ENCODE results near the gene SFXN3.

Gene SFXN3

DNA sequence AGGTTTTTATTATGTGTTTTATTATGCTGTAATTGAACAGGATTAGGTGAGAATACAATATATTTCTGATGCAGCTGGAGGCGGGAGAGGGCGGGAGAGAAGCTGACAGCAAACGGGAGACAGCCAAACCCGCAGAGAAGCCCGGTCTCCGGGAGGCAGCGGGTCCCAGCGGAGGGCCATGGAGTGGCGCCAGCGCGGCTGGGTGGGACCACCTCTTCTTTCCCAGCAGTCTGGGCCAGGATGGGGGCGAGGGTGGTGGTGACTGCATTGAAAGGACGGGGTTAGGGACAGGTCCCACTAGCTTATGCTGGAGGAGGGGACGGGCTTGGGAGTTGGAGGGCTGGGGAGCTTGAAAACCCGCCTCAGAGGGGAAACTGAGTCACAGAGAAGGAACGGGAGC is 16.2 kb downstream of the SFXN3 start:
- no peaks in the 10 kb centered on the region for H3K27me3 ChIP-seq (ENCODE audit: control insufficient read depth, insufficient read depth, low read length)
- H3K27ac ChIP-seq = no peak overlapping the region
- TF ChIP-seq CTCF (IDR thresholded peaks at IDR 0.05) = no peak
- no peak overlapping the region for H3K9ac ChIP-seq
- H2AFZ ChIP-seq = no peak overlapping the region
- H3K4me1 ChIP-seq = peaks cover 6% of the 10 kb centered on the region
- H3K4me2 ChIP-seq (ENCODE audit: low read length) = no peak overlapping the region
- no peaks in the 10 kb centered on the region for H3K79me2 ChIP-seq
- H3K36me3 ChIP-seq (ENCODE audit: control insufficient read depth, insufficient read depth, low read length) = no peaks in the 10 kb centered on the region
- H3K9me3 ChIP-seq (ENCODE audit: control insufficient read depth, low read length) = no peaks in the 10 kb centered on the region
- H3K4me3 ChIP-seq (ENCODE audit: low read depth, low read length) = no peak overlapping the region

- TF ChIP-seq CTCF (IDR thresholded peaks at IDR 0.05) = no peak
- H3K4me3 ChIP-seq (ENCODE audit: low read depth, low read length) = no peak overlapping the region
- no peaks in the 10 kb centered on the region for H3K27me3 ChIP-seq (ENCODE audit: control insufficient read depth, insufficient read depth, low read length)
- no peaks in the 10 kb centered on the region for H3K36me3 ChIP-seq (ENCODE audit: control insufficient read depth, insufficient read depth, low read length)
- H3K9me3 ChIP-seq (ENCODE audit: control insufficient read depth, low read length) = no peaks in the 10 kb centered on the region
- peaks cover 4% of the 10 kb centered on the region for H3K4me1 ChIP-seq
- no peaks in the 10 kb centered on the region for H3K79me2 ChIP-seq
- H3K4me2 ChIP-seq (ENCODE audit: low read length) = no peak overlapping the region
- peak overlapping the region; percentile 13 for H2AFZ ChIP-seq
- no peak overlapping the region for H3K27ac ChIP-seq
- no peak overlapping the region for H3K9ac ChIP-seq
Observed at GRCh38 chr10:101047961-101048892, 17.2 kb downstream of the SFXN3 start.

DNA sequence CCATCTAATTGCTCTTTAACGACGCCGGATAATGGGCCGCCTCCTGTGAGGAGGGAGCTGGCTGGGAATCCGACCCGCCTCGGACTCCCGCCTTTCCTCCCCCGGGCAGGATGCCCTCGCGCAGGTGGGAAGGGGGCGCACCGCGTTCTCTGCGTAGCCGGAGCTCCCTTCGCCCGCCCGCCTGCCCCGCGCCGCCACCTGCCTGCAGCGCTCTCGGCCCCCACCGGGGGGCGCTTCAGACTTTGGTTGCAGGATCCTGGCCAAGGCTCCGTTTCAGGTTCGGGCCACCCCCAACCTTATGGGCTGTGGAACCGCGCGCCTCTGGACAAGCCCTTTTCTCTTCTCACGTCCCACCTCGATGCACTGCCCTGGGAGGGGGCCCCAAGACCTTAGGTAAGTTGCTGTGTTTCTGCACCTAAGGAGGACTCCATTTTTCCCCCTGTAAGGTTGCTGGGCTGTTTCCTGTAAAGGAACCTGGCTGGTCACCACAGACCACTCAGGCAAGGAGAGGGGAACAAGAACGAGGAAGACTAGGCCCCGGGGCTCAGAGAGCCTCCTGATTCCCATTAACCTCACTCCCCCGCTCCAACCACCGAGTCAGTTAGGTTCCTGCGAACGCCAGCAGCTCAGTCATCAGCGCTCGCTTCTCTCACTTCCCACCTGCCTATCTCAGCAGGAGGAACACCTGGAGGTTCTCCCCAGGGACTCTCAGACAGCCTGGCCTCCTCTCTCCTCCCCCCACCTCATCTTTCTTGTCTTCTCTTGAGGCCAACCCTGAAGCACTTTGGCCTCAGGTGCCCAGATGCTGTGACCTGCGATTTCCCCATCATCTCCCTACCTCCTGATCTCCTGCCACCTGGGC is 19.4 kb downstream of the SFXN3 start:
- no peaks in the 10 kb centered on the region for H3K79me2 ChIP-seq
- peak overlapping the region; percentile 21 for H3K4me2 ChIP-seq (ENCODE audit: low read length)
- no peaks in the 10 kb centered on the region for H3K9me3 ChIP-seq (ENCODE audit: control insufficient read depth, low read length)
- no peak overlapping the region for H3K9ac ChIP-seq
- no peak overlapping the region for H3K4me3 ChIP-seq (ENCODE audit: low read depth, low read length)
- TF ChIP-seq CTCF (IDR thresholded peaks at IDR 0.05) = peak; percentile 81
- peaks cover 4% of the 10 kb centered on the region for H3K4me1 ChIP-seq
- peak overlapping the region; percentile 16 for H2AFZ ChIP-seq
- no peak overlapping the region for H3K27ac ChIP-seq
- H3K36me3 ChIP-seq (ENCODE audit: control insufficient read depth, insufficient read depth, low read length) = no peaks in the 10 kb centered on the region
- no peaks in the 10 kb centered on the region for H3K27me3 ChIP-seq (ENCODE audit: control insufficient read depth, insufficient read depth, low read length)

- no peak overlapping the region for H3K4me2 ChIP-seq (ENCODE audit: low read length)
- no peaks in the 10 kb centered on the region for H3K36me3 ChIP-seq (ENCODE audit: control insufficient read depth, insufficient read depth, low read length)
- H3K27me3 ChIP-seq (ENCODE audit: control insufficient read depth, insufficient read depth, low read length) = no peaks in the 10 kb centered on the region
- no peaks in the 10 kb centered on the region for H3K79me2 ChIP-seq
- no peak overlapping the region for H3K4me3 ChIP-seq (ENCODE audit: low read depth, low read length)
- TF ChIP-seq CTCF (IDR thresholded peaks at IDR 0.05) = no peak
- H3K4me1 ChIP-seq = peaks cover 4% of the 10 kb centered on the region
- no peak overlapping the region for H3K27ac ChIP-seq
- no peaks in the 10 kb centered on the region for H3K9me3 ChIP-seq (ENCODE audit: control insufficient read depth, low read length)
- H2AFZ ChIP-seq = no peak overlapping the region
- H3K9ac ChIP-seq = no peak overlapping the region
Observed at GRCh38 chr10:101052285-101052684, 21.3 kb downstream of the SFXN3 start.
